ENCODE data around the gene ZYG11A.
"Not testable (repeated sequence)": the region's sequence is repeated elsewhere in the genome, so short reads cannot be mapped to it uniquely, and the experiment has no call there.

Gene ZYG11A

DNA sequence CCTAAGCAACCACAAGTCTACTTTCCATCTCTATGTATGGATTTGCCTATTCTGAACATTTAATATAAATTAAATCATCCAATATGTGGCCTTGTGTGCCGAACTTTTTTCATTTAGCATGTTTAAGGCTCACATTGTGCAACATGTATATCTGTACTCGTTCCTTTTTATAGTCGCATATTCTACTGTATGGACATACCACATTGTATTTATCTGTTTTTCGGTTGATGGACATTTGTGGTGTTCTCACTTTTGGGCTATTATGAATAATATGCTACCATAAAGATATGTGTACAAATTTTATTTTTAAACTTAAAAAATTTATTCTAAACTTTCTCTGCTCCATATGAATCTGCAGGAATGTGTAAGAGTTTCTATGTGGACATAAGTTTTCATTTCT, 13.0 kb downstream of the ZYG11A start:
- no peak for DNase-seq (ENCODE audit: low read depth)
- TF ChIP-seq, protein P1, sequence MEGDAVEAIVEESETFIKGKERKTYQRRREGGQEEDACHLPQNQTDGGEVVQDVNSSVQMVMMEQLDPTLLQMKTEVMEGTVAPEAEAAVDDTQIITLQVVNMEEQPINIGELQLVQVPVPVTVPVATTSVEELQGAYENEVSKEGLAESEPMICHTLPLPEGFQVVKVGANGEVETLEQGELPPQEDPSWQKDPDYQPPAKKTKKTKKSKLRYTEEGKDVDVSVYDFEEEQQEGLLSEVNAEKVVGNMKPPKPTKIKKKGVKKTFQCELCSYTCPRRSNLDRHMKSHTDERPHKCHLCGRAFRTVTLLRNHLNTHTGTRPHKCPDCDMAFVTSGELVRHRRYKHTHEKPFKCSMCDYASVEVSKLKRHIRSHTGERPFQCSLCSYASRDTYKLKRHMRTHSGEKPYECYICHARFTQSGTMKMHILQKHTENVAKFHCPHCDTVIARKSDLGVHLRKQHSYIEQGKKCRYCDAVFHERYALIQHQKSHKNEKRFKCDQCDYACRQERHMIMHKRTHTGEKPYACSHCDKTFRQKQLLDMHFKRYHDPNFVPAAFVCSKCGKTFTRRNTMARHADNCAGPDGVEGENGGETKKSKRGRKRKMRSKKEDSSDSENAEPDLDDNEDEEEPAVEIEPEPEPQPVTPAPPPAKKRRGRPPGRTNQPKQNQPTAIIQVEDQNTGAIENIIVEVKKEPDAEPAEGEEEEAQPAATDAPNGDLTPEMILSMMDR (IDR thresholded peaks at IDR 0.05; ENCODE audit: insufficient read depth, low read depth, low read length, missing control alignments), result no peak
- no peak overlapping the region for H3K4me3 ChIP-seq (ENCODE audit: low read length)

DNA sequence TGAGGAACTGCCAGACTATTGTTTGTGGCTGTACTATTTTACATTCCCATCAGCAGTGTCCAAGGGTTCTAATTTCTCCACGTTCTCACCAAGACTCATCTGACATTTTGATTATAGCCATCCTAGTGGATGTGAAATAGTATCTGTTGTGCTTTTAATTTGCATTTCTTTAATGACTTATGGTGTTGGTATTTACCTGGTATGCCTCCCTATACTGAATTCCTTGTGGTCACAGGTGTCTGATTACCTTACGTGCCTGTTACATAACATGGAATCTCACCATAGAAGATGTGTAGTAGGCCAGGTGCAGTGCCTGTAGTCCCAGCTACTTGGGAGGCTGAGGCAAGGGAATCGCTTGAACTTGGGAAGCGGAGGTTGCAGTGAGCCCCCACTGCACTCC, 13.5 kb downstream of the ZYG11A start:
- TF ChIP-seq, protein P1 (IDR thresholded peaks at IDR 0.05; ENCODE audit: insufficient read depth, low read depth, low read length, missing control alignments), result no peak
- DNase-seq (ENCODE audit: low read depth), result peak; percentile 82

DNA sequence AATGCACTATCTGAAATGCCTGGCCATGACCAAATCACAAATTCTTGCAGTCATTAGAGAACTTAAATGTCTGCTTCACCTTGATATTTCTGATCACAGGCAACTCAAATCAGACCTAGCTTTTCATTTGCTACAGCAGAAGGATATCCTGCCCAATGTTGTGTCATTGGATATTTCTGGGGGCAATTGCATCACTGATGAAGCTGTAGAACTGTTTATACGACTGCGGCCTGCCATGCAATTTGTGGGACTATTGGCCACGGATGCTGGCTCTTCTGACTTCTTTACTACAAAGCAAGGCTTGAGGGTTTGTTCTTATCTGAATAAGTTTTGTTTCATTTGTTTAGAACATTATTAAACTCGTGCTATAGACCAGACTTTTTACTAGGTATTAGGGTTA, 14.9 kb downstream of the ZYG11A start:
- H3K4me3 ChIP-seq (ENCODE audit: low read length), result no peak overlapping the region
- TF ChIP-seq, protein P1 (IDR thresholded peaks at IDR 0.05; ENCODE audit: insufficient read depth, low read depth, low read length, missing control alignments), result no peak
- DNase-seq (ENCODE audit: low read depth), result no peak

More for the DNA sequence above, 13.5 kb downstream of the ZYG11A start:
- H3K4me3 ChIP-seq (ENCODE audit: low read length), result no peak overlapping the region

DNA sequence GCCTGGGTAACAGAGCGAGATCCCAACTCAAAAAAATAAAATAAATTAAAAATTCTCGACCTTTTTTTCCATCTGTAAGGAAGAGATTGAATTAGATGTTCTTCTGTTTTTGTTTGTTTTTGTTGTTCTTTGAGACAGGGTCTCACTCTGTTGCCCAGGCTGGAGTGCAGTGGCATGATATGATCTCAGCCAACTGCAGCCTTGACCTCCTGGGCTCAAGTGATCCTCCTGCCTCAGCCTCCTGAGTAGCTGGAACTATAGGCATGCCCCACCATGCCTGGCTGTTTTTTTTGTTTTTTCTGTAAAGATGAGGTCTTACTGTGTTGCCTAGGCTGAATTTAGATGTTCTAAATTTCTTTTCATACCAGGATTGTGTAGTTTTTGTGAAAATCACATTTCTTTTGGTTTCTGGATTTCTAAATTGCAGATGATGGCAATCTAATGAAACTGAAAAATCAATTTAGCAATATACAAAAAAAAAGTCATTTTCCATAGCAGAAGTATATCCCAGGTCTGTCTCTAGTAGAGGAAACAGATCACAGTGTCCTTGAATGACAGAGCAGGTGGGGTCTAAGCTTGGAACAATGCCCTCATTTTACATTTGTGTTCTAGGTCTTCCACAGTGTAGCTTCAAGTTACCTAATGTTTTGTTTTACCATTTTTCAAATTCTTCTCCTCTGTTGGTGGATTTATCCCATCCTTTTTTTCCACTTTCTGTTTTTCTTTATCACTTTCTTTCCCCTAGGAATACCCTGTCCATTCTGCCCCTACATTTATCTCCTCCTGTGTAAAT, 20.3 kb downstream of the ZYG11A start:
- TF ChIP-seq, protein P1 (IDR thresholded peaks at IDR 0.05; ENCODE audit: insufficient read depth, low read depth, low read length, missing control alignments), result no peak
- H3K4me3 ChIP-seq (ENCODE audit: low read length), result no peak overlapping the region
- DNase-seq (ENCODE audit: low read depth), result no peak

DNA sequence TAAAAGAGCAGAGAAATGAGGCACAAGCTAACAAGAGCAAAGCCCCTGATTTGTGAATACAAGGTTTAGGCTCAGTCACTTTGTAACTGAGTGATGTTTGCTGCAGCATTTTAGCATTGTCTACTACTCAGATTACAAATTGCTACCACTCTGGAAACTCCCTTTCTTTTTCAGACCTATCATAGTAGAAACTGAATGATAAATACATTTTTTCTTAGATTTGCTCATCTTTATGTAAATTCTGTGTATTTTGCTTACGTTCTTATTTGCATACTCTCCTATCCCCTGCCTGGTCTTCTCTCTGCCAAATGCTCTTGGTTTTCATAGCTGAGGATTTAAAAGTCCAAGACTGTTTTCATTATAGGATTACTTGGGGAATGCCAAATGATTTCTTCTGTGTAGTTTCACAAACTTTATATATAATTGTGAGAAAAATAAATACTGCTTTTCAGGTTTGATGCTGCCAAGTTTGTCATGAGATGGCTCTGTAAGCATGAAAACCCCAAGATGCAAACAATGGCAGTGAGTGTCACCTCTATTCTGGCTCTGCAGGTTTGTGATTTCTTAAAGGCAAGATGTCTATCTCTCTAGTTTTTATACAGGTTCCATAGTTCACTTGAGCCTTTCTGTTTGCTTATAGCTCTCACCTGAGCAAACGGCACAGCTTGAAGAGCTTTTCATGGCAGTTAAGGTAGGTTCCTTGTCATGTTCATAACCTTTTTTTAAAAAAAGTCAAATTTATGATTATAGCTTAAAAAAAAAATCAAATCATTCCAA, 24.7 kb downstream of the ZYG11A start:
- peak; percentile 2 for DNase-seq (ENCODE audit: low read depth)
- TF ChIP-seq, protein P1 (IDR thresholded peaks at IDR 0.05; ENCODE audit: insufficient read depth, low read depth, low read length, missing control alignments), result no peak
- no peak overlapping the region for H3K4me3 ChIP-seq (ENCODE audit: low read length)

DNA sequence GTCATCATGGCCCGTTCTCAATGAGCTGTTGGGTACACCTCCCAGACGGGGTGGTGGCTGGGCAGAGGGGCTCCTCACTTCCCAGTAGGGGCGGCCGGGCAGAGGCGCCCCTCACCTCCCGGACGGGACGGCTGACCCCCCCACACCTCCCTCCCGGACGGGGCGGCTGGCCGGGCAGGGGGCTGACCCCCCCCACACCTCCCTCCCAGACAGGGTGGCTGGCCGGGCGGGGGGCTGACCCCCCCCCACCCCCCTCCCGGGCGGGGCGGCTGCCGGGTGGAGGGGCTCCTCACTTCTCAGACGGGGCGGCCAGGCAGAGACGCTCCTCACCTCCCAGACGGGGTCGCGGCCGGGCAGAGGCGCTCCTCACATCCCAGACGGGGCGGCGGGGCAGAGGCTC, 27.2 kb downstream of the ZYG11A start:
- DNase-seq (ENCODE audit: low read depth); H3K4me3 ChIP-seq (ENCODE audit: low read length): not testable (repeated sequence)

DNA sequence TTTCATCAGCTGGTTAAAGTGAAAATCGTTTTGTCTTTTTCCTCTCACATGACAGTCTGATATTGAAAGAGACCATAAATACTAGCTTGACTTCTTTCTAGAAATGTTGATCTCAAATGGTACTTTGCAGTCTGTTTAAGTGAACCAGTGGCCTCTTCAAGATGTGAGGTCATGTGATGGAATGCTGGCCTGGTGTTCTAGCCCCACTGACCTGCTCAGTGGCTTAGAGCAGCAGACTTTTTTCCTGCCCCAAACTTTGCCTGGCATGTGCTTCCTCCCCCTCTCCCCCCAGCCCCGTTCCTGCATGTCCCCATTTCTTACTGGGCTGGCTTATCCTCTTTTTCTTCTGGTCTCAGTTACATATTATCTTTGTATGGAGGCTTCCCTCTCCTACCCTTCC, 34.3 kb downstream of the ZYG11A start:
- no peak overlapping the region for H3K4me3 ChIP-seq (ENCODE audit: low read length)
- no peak for DNase-seq (ENCODE audit: low read depth)
- TF ChIP-seq, protein P1 (IDR thresholded peaks at IDR 0.05; ENCODE audit: insufficient read depth, low read depth, low read length, missing control alignments), result no peak
